GM18505 (cell line): ENCODE results near the gene MVK.
"Not testable (repeated sequence)": the region's sequence is repeated elsewhere in the genome, so short reads cannot be mapped to it uniquely, and the experiment has no call there.

Experiments
- ATAC-seq: cut with Tn5 transposase; IDR thresholded peaks from one replicate; pipeline ENCODE4 v1.9.1; 2021; ENCODE audit not compliant: unreplicated experiment
- POLR2A ChIP-seq: IDR thresholded peaks from 4 replicates; pipeline ENCODE4 v1.6.1; 2011; ENCODE audit warnings: borderline replicate concordance; ENCODE audit not compliant: insufficient read depth, insufficient read length; ENCODE audit errors: extremely low read depth

The MVK gene

GRCh38 chr12:109594556-109595317 lies 21.1 kb downstream of the MVK start:
- no peak for TF ChIP-seq POLR2A
- ATAC-seq = no peak

- TF ChIP-seq POLR2A = no peak
- ATAC-seq = no peak
Measured at GRCh38 chr12:109595321-109595902, 21.8 kb downstream of the MVK start.

- ATAC-seq = no peak
- TF ChIP-seq POLR2A = no peak
Measured at GRCh38 chr12:109596418-109597244, 23.0 kb downstream of the MVK start.

GRCh38 chr12:109597414-109597794 lies 23.8 kb downstream of the MVK start:
- ATAC-seq = no peak
- TF ChIP-seq POLR2A = no peak

- no peak for ATAC-seq
- no peak for TF ChIP-seq POLR2A
Measured at GRCh38 chr12:109597795-109598427, 24.3 kb downstream of the MVK start.

GRCh38 chr12:109598428-109598854 lies 24.8 kb downstream of the MVK start:
- no peak for ATAC-seq
- no peak for TF ChIP-seq POLR2A

- no peak for TF ChIP-seq POLR2A
- no peak for ATAC-seq
Measured at GRCh38 chr12:109599087-109599486, 25.5 kb downstream of the MVK start.

GRCh38 chr12:109600481-109600880 lies 26.9 kb downstream of the MVK start:
- ATAC-seq = no peak
- no peak for TF ChIP-seq POLR2A

GRCh38 chr12:109600995-109601394 lies 27.4 kb downstream of the MVK start:
- no peak for ATAC-seq

GRCh38 chr12:109601557-109601956 lies 28.0 kb downstream of the MVK start:
- no peak for ATAC-seq
- TF ChIP-seq POLR2A = no peak

More at GRCh38 chr12:109600995-109601394, 27.4 kb downstream of the MVK start:
- no peak for TF ChIP-seq POLR2A

GRCh38 chr12:109602132-109602531 lies 28.5 kb downstream of the MVK start:
- ATAC-seq = not testable (repeated sequence)

- ATAC-seq = no peak
- TF ChIP-seq POLR2A = no peak
Measured at GRCh38 chr12:109604132-109604585, 30.6 kb downstream of the MVK start.

GRCh38 chr12:109605016-109605415 lies 31.4 kb downstream of the MVK start:
- no peak for ATAC-seq
- TF ChIP-seq POLR2A = no peak

- TF ChIP-seq POLR2A = no peak
- ATAC-seq = no peak
Measured at GRCh38 chr12:109605599-109606228, 32.1 kb downstream of the MVK start.
